Panc1 (cell line): ENCODE data around the gene SEMA4A.

Source experiments
- SIN3A ChIP-seq: IDR thresholded peaks from 2 replicates; pipeline ENCODE4 v1.6.1; 2012; ENCODE audit warnings: low read depth, mild to moderate bottlenecking, low read length, moderate library complexity, borderline replicate concordance; ENCODE audit not compliant: insufficient read depth
- TF ChIP-seq, protein P1 (sequence below): fragments of 450-650 bp; IDR thresholded peaks from 2 replicates; pipeline ENCODE4 v1.5.1; 2017; ENCODE audit warnings: mild to moderate bottlenecking

DNA sequence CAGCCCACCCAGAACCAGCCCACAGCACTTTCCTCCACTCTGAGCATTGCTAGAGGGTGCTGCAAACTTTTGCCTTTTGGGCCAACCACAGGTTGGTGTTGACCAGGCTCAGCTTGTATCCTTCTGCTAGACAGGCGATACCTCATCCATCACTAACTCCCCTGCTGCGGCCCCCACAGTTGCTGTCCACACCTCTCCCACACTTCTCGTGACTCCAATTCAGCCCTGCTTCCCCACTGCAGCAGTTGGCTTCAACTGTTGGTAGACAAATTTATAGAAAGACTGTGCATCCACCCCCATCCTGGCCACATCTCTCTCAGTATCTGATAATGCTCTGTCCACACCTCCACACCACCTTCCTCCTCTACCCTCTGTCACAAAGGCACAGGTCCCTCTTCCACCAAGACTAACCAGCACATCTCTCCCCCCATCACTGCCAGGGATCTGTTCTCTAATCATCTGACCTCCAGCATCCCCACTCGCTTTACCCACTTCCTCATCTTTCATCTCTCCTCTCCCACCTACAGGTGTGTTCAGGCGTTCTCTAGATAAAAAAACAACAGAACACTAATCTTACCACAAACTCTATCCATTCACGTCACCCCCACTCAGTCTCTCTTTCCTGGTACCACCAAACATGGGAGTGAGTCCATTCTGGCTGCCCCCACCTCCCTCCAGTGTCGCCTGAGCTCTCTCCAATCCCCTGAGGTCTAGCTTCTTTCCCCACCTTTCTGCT is 24.7 kb downstream of the SEMA4A start:
- no peak for TF ChIP-seq SIN3A
- TF ChIP-seq, protein P1, sequence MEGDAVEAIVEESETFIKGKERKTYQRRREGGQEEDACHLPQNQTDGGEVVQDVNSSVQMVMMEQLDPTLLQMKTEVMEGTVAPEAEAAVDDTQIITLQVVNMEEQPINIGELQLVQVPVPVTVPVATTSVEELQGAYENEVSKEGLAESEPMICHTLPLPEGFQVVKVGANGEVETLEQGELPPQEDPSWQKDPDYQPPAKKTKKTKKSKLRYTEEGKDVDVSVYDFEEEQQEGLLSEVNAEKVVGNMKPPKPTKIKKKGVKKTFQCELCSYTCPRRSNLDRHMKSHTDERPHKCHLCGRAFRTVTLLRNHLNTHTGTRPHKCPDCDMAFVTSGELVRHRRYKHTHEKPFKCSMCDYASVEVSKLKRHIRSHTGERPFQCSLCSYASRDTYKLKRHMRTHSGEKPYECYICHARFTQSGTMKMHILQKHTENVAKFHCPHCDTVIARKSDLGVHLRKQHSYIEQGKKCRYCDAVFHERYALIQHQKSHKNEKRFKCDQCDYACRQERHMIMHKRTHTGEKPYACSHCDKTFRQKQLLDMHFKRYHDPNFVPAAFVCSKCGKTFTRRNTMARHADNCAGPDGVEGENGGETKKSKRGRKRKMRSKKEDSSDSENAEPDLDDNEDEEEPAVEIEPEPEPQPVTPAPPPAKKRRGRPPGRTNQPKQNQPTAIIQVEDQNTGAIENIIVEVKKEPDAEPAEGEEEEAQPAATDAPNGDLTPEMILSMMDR: no peak
